ENCODE measurements around the gene P2RY11. TPM values are rescaled to one million over a fixed set of nuclear protein-coding genes. Genes with fewer than 3 reads are reported as not detected.

The P2RY11 gene
- total RNA-seq, 1 donor from 2014 or later = 30.4 TPM

Other genes with a start within 250 kb of the P2RY11 start
- gene OLFM2, start 175.2 kb upstream of the P2RY11 start, total RNA-seq = 11.0 and 11.4 TPM in 2 replicates
- gene COL5A3, start 101.2 kb upstream of the P2RY11 start, total RNA-seq = 0.05 and 0.07 TPM in 2 replicates
- not detected in 2 replicates for gene RDH8, start 98.2 kb upstream of the P2RY11 start, total RNA-seq
- gene SHFL, start 25.4 kb upstream of the P2RY11 start, total RNA-seq = 101 and 105 TPM in 2 replicates
- gene ANGPTL6, start 9.0 kb upstream of the P2RY11 start, total RNA-seq = 0.88 and 1.7 TPM in 2 replicates
- 83.2 and 88.7 TPM in 2 replicates for gene PPAN, start 5.3 kb upstream of the P2RY11 start, total RNA-seq
- gene EIF3G, start 8.2 kb downstream of the P2RY11 start, total RNA-seq = 250 and 269 TPM in 2 replicates
- gene DNMT1, start 83.3 kb downstream of the P2RY11 start, total RNA-seq = 354 and 359 TPM in 2 replicates
- 8.3 and 8.8 TPM in 2 replicates for gene S1PR2, start 119.6 kb downstream of the P2RY11 start, total RNA-seq
- 76.8 and 81.8 TPM in 2 replicates for gene MRPL4, start 140.5 kb downstream of the P2RY11 start, total RNA-seq
- 68.3 and 72.7 TPM in 2 replicates for gene ICAM1, start 159.4 kb downstream of the P2RY11 start, total RNA-seq
- 1.2 and 1.3 TPM in 2 replicates for gene ICAM4, start 175.3 kb downstream of the P2RY11 start, total RNA-seq
- 0.10 and 0.37 TPM in 2 replicates for gene ICAM5, start 178.3 kb downstream of the P2RY11 start, total RNA-seq
- 2.1 and 3.1 TPM in 2 replicates for gene ZGLP1, start 198.1 kb downstream of the P2RY11 start, total RNA-seq
- 8.6 and 8.8 TPM in 2 replicates for gene FDX2, start 204.3 kb downstream of the P2RY11 start, total RNA-seq
- 69.1 and 76.7 TPM in 2 replicates for gene RAVER1, start 221.8 kb downstream of the P2RY11 start, total RNA-seq
- gene ICAM3, start 227.9 kb downstream of the P2RY11 start, total RNA-seq = 190 and 195 TPM in 2 replicates

All from T-helper 1 cell treated with Interleukin-12 subunit alpha and Interleukin-12 subunit beta and Interleukin-4 antibody, amounts not matched to agents 30 ng/mL and 1 ng/mL, for 36 hours (primary cell).